MCF 10A (cell line): Measurements from ENCODE around the gene HAUS7. TPM values are rescaled to one million over a fixed set of nuclear protein-coding genes. Genes with fewer than 3 reads are reported as not detected.

Source experiments
- BruUV-seq: library from RNA; stranded (reverse); fragments of 400-500 nt; replicated peaks from 2 replicates; lab custom pipeline; 2021; lab: Mats Ljungman, UMichigan
- CTCF ChIA-PET: fragments of 300-600 bp; sonication (Branson Sonifier 250); formaldehyde crosslinking; extraction: SDS; loops from one replicate; lab custom pipeline; 2021; ENCODE audit warnings: antibody characterized with exemption, inconsistent platforms; lab: Yijun Ruan, JAX
- POLR2A ChIA-PET: fragments of 300-600, 350-650 bp; sonication (Branson Sonifier 250); formaldehyde crosslinking; extraction: SDS; loops from one replicate; lab custom pipeline; 2020; ENCODE audit warnings: antibody characterized with exemption, inconsistent platforms; lab: Yijun Ruan, JAX
- DNase-seq: peaks from one replicate; pipeline ENCODE4 v3.0.0-alpha.2; 2018; ENCODE audit not compliant: unreplicated experiment
- H3K27ac Mint-ChIP-seq: one replicate; pipeline ENCODE4 v1.8.0; 2022; ENCODE audit warnings: mild to moderate bottlenecking, low read depth, mixed read lengths; ENCODE audit not compliant: unreplicated experiment
- H3K27me3 Mint-ChIP-seq: one replicate; pipeline ENCODE4 v1.8.0; 2022; ENCODE audit warnings: mixed read lengths; ENCODE audit not compliant: insufficient read depth, unreplicated experiment
- H3K36me3 Mint-ChIP-seq: one replicate; pipeline ENCODE4 v1.8.0; 2022; ENCODE audit warnings: mild to moderate bottlenecking, moderate library complexity, mixed read lengths; ENCODE audit not compliant: insufficient read depth, unreplicated experiment
- H3K4me1 Mint-ChIP-seq: one replicate; pipeline ENCODE4 v1.8.0; 2022; ENCODE audit warnings: mixed read lengths; ENCODE audit not compliant: insufficient read depth, unreplicated experiment
- H3K4me3 Mint-ChIP-seq: one replicate; pipeline ENCODE4 v1.8.0; 2022; ENCODE audit warnings: mild to moderate bottlenecking, moderate library complexity, mixed read lengths; ENCODE audit not compliant: unreplicated experiment
- H3K9me3 Mint-ChIP-seq: one replicate; pipeline ENCODE4 v1.8.0; 2022; ENCODE audit warnings: mixed read lengths; ENCODE audit not compliant: unreplicated experiment
- CTCF ChIP-seq: fragments of 200-600 bp; IDR thresholded peaks from one replicate; pipeline ENCODE4 v1.8.0; 2022; ENCODE audit warnings: antibody characterized with exemption, mild to moderate bottlenecking; ENCODE audit not compliant: unreplicated experiment
- intact Hi-C: fragments of 100-400 bp; cut with micrococcal nuclease; formaldehyde crosslinking; loops from 2 replicates; pipeline ENCODE4 v1.14.1; 2022
- total RNA-seq: library from RNA; stranded (reverse); gene quantifications from 2 replicates; pipeline ENCODE4 v1.2.3, GENCODE V29; 2022

HAUS7 gene
- total RNA-seq, 1 experiment from 2014 or later, result 19.4 TPM

GRCh38 chrX:153513265-153513664 is 42.9 kb upstream of the HAUS7 start:
- Mint-ChIP-seq H3K4me3 (no peak overlapping the region), H3K27ac (no peak overlapping the region), H3K9me3 (peaks cover 9% of the 10 kb centered on the region), H3K27me3 (peaks cover 13% of the 10 kb centered on the region), H3K4me1 (no peaks in the 10 kb centered on the region), H3K36me3 (peaks cover 5% of the 10 kb centered on the region)
- intact Hi-C loops, result no loop called here
- ChIA-PET POLR2A (no interaction called here), CTCF (interaction anchor here (0.6 to 0.7 kb wide), 2 partner anchors 84 to 111 kb away, joined by 4 to 5 read pairs; no protein-coding TSS in a partner anchor)
- BruUV-seq, result no TSS peak
- no peak for DNase-seq
- no peak for TF ChIP-seq CTCF

GRCh38 chrX:153512501-153512893 is 42.1 kb upstream of the HAUS7 start:
- Mint-ChIP-seq H3K4me3 (no peak overlapping the region), H3K36me3 (peaks cover 5% of the 10 kb centered on the region), H3K4me1 (no peaks in the 10 kb centered on the region), H3K27me3 (peaks cover 13% of the 10 kb centered on the region), H3K27ac (no peak overlapping the region), H3K9me3 (peaks cover 9% of the 10 kb centered on the region)
- DNase-seq, result no peak
- BruUV-seq, result no TSS peak
- ChIA-PET CTCF (interaction anchor here (0.6 to 0.7 kb wide), 2 partner anchors 83 to 111 kb away, joined by 4 to 5 read pairs; no protein-coding TSS in a partner anchor), POLR2A (no interaction called here)
- intact Hi-C loops, result no loop called here
- TF ChIP-seq CTCF, result no peak

- Mint-ChIP-seq H3K36me3 (peaks cover 5% of the 10 kb centered on the region), H3K4me3 (no peak overlapping the region), H3K27ac (no peak overlapping the region), H3K9me3 (peaks cover 9% of the 10 kb centered on the region), H3K27me3 (peaks cover 13% of the 10 kb centered on the region), H3K4me1 (no peaks in the 10 kb centered on the region)
- POLR2A ChIA-PET, result no interaction called here
- BruUV-seq, result no TSS peak
- TF ChIP-seq CTCF, result no peak
- DNase-seq, result no peak
- CTCF ChIA-PET, result no interaction called here
- intact Hi-C loops, result no loop called here
Measured at GRCh38 chrX:153511784-153512500, 41.6 kb upstream of the HAUS7 start.

- no peak for DNase-seq
- CTCF ChIA-PET, result interaction anchor here (0.9 to 1.1 kb wide), 2 partner anchors 9 to 547 kb away, joined by 3 read pairs; no protein-coding TSS in a partner anchor
- no peak for TF ChIP-seq CTCF
- Mint-ChIP-seq H3K4me1 (no peaks in the 10 kb centered on the region), H3K9me3 (no peaks in the 10 kb centered on the region), H3K4me3 (no peak overlapping the region), H3K27me3 (peaks cover under 1% of the 10 kb centered on the region), H3K36me3 (no peaks in the 10 kb centered on the region), H3K27ac (no peak overlapping the region)
- POLR2A ChIA-PET, result interaction anchor here (0.7 kb wide), 1 partner anchor 552 kb away, joined by 3 read pairs; no protein-coding TSS in a partner anchor
- BruUV-seq, result no TSS peak
- intact Hi-C loops, result no loop called here
Measured at GRCh38 chrX:153510383-153510782, 40.0 kb upstream of the HAUS7 start.
